ENCODE measurements around the gene EPHB2.

GRCh38 chr1:22917989-22918388 lies 207.3 kb downstream of the EPHB2 start:
- no peak for TF ChIP-seq CTCF (IDR thresholded peaks at IDR 0.05)
- no peak for TF ChIP-seq POLR2A (IDR thresholded peaks at IDR 0.05)

Data from vagina (tissue), 2 donors.